Smooth muscle cell (in vitro differentiated cells): ENCODE measurements around the gene DCAF4. TPM values are rescaled to one million over a fixed set of nuclear protein-coding genes. Genes with fewer than 3 reads are reported as not detected.

Source experiments
- DNase-seq: peaks from one replicate; lab custom pipeline; 2025; ENCODE audit not compliant: unreplicated experiment; lab: John Stamatoyannopoulos, UW
- H2AFZ ChIP-seq: fragments of 200-600 bp; sonication (generic); 2 replicates; pipeline ENCODE4 v1.6.0; 2016; ENCODE audit warnings: antibody characterized with exemption, low read depth, mild to moderate bottlenecking
- H3F3A ChIP-seq: fragments of 200-600 bp; sonication (generic); 2 replicates; pipeline ENCODE4 v1.6.0; 2017; ENCODE audit warnings: antibody characterized with exemption, low read depth
- H3K27ac ChIP-seq: fragments of 200-600 bp; sonication (generic); 2 replicates; pipeline ENCODE4 v1.5.1; 2016; ENCODE audit warnings: low read depth, mild to moderate bottlenecking
- H3K27me3 ChIP-seq: fragments of 200-600 bp; sonication (generic); 2 replicates; pipeline ENCODE4 v1.6.1; 2016; ENCODE audit warnings: low read depth, mild to moderate bottlenecking
- H3K36me3 ChIP-seq: fragments of 200-600 bp; sonication (generic); 2 replicates; pipeline ENCODE4 v1.5.1; 2016; ENCODE audit warnings: low read depth
- H3K4me1 ChIP-seq: fragments of 200-600 bp; sonication (generic); 2 replicates; pipeline ENCODE4 v1.5.1; 2016; ENCODE audit warnings: low read depth
- H3K4me2 ChIP-seq: fragments of 200-600 bp; sonication (generic); 2 replicates; pipeline ENCODE4 v1.6.0; 2016; ENCODE audit warnings: mild to moderate bottlenecking
- H3K4me3 ChIP-seq: fragments of 200-600 bp; sonication (generic); 2 replicates; pipeline ENCODE4 v1.5.1; 2016; ENCODE audit warnings: mild to moderate bottlenecking
- H3K79me2 ChIP-seq: fragments of 200-600 bp; sonication (generic); 2 replicates; pipeline ENCODE4 v1.6.0; 2016; ENCODE audit warnings: low read depth, mild to moderate bottlenecking
- H3K9ac ChIP-seq: fragments of 200-600 bp; sonication (generic); 2 replicates; pipeline ENCODE4 v1.6.0; 2016; ENCODE audit warnings: low read depth
- H3K9me3 ChIP-seq: fragments of 200-600 bp; sonication (generic); replicated peaks from 2 replicates; pipeline ENCODE4 v1.5.1; 2016; ENCODE audit warnings: low read depth
- H4K20me1 ChIP-seq: fragments of 200-600 bp; sonication (generic); 2 replicates; pipeline ENCODE4 v1.6.0; 2016; ENCODE audit warnings: low read depth
- WGBS: methylation state at CpG from one replicate; pipeline ENCODE4 v1.1.7; 2016; ENCODE audit warnings: low lambda C conversion rate; 5-methylcytosine and 5-hydroxymethylcytosine counted together
- polyA plus RNA-seq: library from polyadenylated mRNA; unstranded; fragments of >200 nt; fragmentation: Nextera tagmentation; extraction: Ambion mirVana; gene quantifications from 2 replicates; pipeline ENCODE4 v1.2.1, GENCODE V29; 2016
- total RNA-seq: library from RNA; depleted of rRNA; stranded (reverse); fragments of >200 nt; gene quantifications from 2 replicates; pipeline ENCODE4 v1.2.3, GENCODE V29; 2014
- TF ChIP-seq, protein P1 (sequence below): fragments of 200-600 bp; sonication (generic); IDR thresholded peaks from 2 replicates; pipeline ENCODE4 v1.5.1; 2017; ENCODE audit warnings: borderline replicate concordance, mild to moderate bottlenecking, antibody characterized with exemption; ENCODE audit not compliant: insufficient read depth, poor library complexity, severe bottlenecking

Gene DCAF4
- total and polyA plus RNA-seq, 2 experiments from 2014 or later, result 8.2 to 9.2 TPM

DNA sequence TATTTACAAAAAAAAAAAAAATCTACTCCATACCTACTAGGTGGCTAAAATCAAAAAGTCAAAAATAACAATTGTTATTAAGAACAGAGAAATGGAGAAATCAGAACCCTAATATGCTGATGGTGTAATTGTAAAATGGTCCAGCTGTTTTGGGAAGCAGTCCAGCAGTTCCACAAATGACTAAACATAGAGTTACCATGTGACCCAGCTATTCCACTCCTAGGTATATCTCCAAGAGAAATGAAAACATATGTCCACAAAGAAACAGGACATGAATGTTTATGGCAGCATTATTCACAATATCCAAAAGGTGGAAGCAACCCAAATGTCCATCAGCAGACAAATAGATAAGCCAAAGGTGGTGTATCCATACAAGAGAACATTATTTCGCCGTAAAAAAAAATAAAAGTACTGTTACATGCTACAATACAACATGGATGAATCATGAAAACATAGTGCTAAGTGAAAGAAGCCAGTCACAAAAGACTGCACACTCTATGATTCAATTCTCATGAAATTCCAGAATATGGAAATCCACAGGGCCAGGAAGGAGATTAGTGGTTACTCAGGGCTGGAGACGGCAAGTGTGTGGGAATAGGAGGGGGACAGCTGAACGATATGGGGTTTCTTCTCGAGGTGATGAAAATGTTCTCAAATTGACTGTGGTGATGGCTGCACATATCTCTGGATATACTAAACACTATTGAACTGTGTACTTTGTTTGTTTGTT lies 23.3 kb upstream of the DCAF4 start:
- TF ChIP-seq, protein P1, sequence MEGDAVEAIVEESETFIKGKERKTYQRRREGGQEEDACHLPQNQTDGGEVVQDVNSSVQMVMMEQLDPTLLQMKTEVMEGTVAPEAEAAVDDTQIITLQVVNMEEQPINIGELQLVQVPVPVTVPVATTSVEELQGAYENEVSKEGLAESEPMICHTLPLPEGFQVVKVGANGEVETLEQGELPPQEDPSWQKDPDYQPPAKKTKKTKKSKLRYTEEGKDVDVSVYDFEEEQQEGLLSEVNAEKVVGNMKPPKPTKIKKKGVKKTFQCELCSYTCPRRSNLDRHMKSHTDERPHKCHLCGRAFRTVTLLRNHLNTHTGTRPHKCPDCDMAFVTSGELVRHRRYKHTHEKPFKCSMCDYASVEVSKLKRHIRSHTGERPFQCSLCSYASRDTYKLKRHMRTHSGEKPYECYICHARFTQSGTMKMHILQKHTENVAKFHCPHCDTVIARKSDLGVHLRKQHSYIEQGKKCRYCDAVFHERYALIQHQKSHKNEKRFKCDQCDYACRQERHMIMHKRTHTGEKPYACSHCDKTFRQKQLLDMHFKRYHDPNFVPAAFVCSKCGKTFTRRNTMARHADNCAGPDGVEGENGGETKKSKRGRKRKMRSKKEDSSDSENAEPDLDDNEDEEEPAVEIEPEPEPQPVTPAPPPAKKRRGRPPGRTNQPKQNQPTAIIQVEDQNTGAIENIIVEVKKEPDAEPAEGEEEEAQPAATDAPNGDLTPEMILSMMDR, result no peak
- no peaks in the 10 kb centered on the region for H3K79me2 ChIP-seq
- H4K20me1 ChIP-seq, result no peaks in the 10 kb centered on the region
- WGBS, result 63% methylated on average over 5 of the region's 5 CpGs
- no peak overlapping the region for H3K4me3 ChIP-seq
- no peaks in the 10 kb centered on the region for H3K36me3 ChIP-seq
- peaks cover 6% of the 10 kb centered on the region for H3F3A ChIP-seq
- no peak for DNase-seq
- no peaks in the 10 kb centered on the region for H3K27me3 ChIP-seq
- H3K4me1 ChIP-seq, result peaks cover 8% of the 10 kb centered on the region
- no peak overlapping the region for H3K9ac ChIP-seq
- no peak overlapping the region for H3K4me2 ChIP-seq
- no peaks in the 10 kb centered on the region for H3K9me3 ChIP-seq
- H2AFZ ChIP-seq, result no peak overlapping the region
- peak overlapping the region; percentile 75 for H3K27ac ChIP-seq

DNA sequence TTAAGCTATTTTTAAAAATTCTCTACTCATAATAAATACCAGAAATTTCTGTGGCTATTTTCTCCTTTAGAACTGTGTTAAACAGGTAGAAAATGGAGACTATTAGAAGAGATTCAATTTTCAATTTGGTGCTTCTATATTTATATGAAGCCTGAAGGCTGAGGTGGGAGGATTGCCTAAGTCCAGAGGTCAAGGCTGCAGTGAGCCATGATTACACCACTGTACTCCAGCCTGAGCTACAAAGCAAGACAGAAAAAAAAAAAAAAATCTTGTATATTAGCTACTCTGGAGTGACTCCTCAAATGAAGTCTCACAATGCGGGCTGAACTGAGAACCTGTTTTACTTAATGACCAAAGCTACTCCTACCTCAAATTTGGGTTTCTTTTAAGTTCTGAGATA lies 22.5 kb upstream of the DCAF4 start:
- Histone ChIP-seq H4K20me1 (no peaks in the 10 kb centered on the region), H3K9ac (no peak overlapping the region), H3K27ac (peak overlapping the region; percentile 75), H3K4me1 (peaks cover 10% of the 10 kb centered on the region), H3K9me3 (no peaks in the 10 kb centered on the region), H3K4me3 (no peak overlapping the region), H2AFZ (no peak overlapping the region), H3F3A (peaks cover 13% of the 10 kb centered on the region), H3K36me3 (no peaks in the 10 kb centered on the region), H3K27me3 (no peaks in the 10 kb centered on the region), H3K4me2 (no peak overlapping the region), H3K79me2 (no peaks in the 10 kb centered on the region)
- TF ChIP-seq, protein P1, result no peak
- no peak for DNase-seq
- WGBS, result 33% methylated on average over 1 of the region's 1 CpG

DNA sequence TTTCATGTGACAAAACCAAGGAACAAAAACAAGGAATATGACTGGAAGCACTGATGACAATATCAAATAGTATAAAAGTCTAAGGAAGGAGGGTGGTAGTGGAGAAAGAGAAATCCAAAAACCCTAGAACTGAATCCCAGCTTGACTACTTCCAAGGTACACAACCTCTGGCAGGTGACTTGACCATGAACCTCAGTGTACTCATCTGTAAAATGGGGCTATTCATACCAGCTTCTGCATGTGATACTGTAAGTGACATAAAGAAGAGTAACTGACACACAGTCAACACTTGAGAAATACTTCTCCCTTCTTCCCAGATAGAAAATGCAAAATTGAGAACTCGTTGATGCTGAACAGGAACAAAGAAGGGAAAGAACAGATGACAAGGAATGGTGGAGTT lies 22.0 kb upstream of the DCAF4 start:
- Histone ChIP-seq H3K4me3 (no peak overlapping the region), H3F3A (peaks cover 18% of the 10 kb centered on the region), H3K9ac (no peak overlapping the region), H4K20me1 (no peaks in the 10 kb centered on the region), H3K27me3 (no peaks in the 10 kb centered on the region), H3K4me2 (no peak overlapping the region), H3K9me3 (no peaks in the 10 kb centered on the region), H3K27ac (peak overlapping the region; percentile 75), H3K36me3 (no peaks in the 10 kb centered on the region), H3K4me1 (peaks cover 10% of the 10 kb centered on the region), H2AFZ (no peak overlapping the region), H3K79me2 (no peaks in the 10 kb centered on the region)
- WGBS, result 35% methylated on average over 1 of the region's 1 CpG
- TF ChIP-seq, protein P1, result no peak
- DNase-seq, result no peak
